Measurements from ENCODE around the gene CMPK2. TPM values are rescaled to one million over a fixed set of nuclear protein-coding genes. Genes with fewer than 3 reads are reported as not detected.
"Not testable (repeated sequence)": the region's sequence is repeated elsewhere in the genome, so short reads cannot be mapped to it uniquely, and the experiment has no call there.

Gene CMPK2
- total RNA-seq, 1 experiment from 2014 or later = 0.55 TPM

- no peak overlapping the region for H3K4me3 ChIP-seq
- DNase-seq (ENCODE audit: low read depth in 1 of 2, low spot score in 2 of 2) = no peak
- no peaks in the 10 kb centered on the region for H3K4me1 ChIP-seq (replicated peaks)
- no peak overlapping the region for H3K27ac ChIP-seq
- H3K27me3 ChIP-seq (replicated peaks) = no peaks in the 10 kb centered on the region
- H3K36me3 ChIP-seq = no peaks in the 10 kb centered on the region
- H3K9me3 ChIP-seq (replicated peaks) = no peaks in the 10 kb centered on the region
These were observed 6.7 kb upstream of the CMPK2 start for GRCh38 chr2:6872394-6872793.

- Histone ChIP-seq H3K27me3 (replicated peaks) (peaks cover 9% of the 10 kb centered on the region), H3K4me1 (replicated peaks) (peaks cover 13% of the 10 kb centered on the region), H3K4me3 (no peak overlapping the region), H3K36me3 (no peaks in the 10 kb centered on the region), H3K27ac (no peak overlapping the region), H3K9me3 (replicated peaks) (no peaks in the 10 kb centered on the region)
- no peak for DNase-seq (ENCODE audit: low read depth in 1 of 2, low spot score in 2 of 2)
These were observed 1.3 kb upstream of the CMPK2 start for GRCh38 chr2:6866982-6867381.

GRCh38 chr2:6866275-6866671 lies 566 bp upstream of the CMPK2 start:
- Histone ChIP-seq H3K9me3 (replicated peaks) (no peaks in the 10 kb centered on the region), H3K4me1 (replicated peaks) (peaks cover 13% of the 10 kb centered on the region), H3K36me3 (no peaks in the 10 kb centered on the region), H3K27me3 (replicated peaks) (peaks cover 9% of the 10 kb centered on the region), H3K27ac (no peak overlapping the region), H3K4me3 (peak overlapping the region; percentile 51)
- no peak for DNase-seq (ENCODE audit: low read depth in 1 of 2, low spot score in 2 of 2)

GRCh38 chr2:6864923-6865345 lies 773 bp downstream of the CMPK2 start:
- Histone ChIP-seq H3K4me3 (peak overlapping the region; percentile 51), H3K27me3 (replicated peaks) (peaks cover 9% of the 10 kb centered on the region), H3K9me3 (replicated peaks) (no peaks in the 10 kb centered on the region), H3K4me1 (replicated peaks) (peaks cover 13% of the 10 kb centered on the region), H3K27ac (no peak overlapping the region), H3K36me3 (no peaks in the 10 kb centered on the region)
- DNase-seq (ENCODE audit: low read depth in 1 of 2, low spot score in 2 of 2) = peak in 1 of 2 experiments; percentile 6

GRCh38 chr2:6864231-6864754 lies 1.4 kb downstream of the CMPK2 start:
- Histone ChIP-seq H3K27ac (no peak overlapping the region), H3K36me3 (no peaks in the 10 kb centered on the region), H3K27me3 (replicated peaks) (peaks cover 9% of the 10 kb centered on the region), H3K4me1 (replicated peaks) (peaks cover 13% of the 10 kb centered on the region), H3K4me3 (no peak overlapping the region), H3K9me3 (replicated peaks) (no peaks in the 10 kb centered on the region)
- no peak for DNase-seq (ENCODE audit: low read depth in 1 of 2, low spot score in 2 of 2)

- no peak overlapping the region for H3K4me3 ChIP-seq
- peaks cover 9% of the 10 kb centered on the region for H3K27me3 ChIP-seq (replicated peaks)
- H3K4me1 ChIP-seq (replicated peaks) = peaks cover 13% of the 10 kb centered on the region
- H3K9me3 ChIP-seq (replicated peaks) = no peaks in the 10 kb centered on the region
- no peak for DNase-seq (ENCODE audit: low read depth in 1 of 2, low spot score in 2 of 2)
- H3K36me3 ChIP-seq = no peaks in the 10 kb centered on the region
- no peak overlapping the region for H3K27ac ChIP-seq
These were observed 1.9 kb downstream of the CMPK2 start for GRCh38 chr2:6863792-6864191.

GRCh38 chr2:6860296-6860695 lies 5.4 kb downstream of the CMPK2 start:
- Histone ChIP-seq H3K27ac (no peak overlapping the region), H3K9me3 (replicated peaks) (no peaks in the 10 kb centered on the region), H3K36me3 (no peaks in the 10 kb centered on the region), H3K4me1 (replicated peaks) (peaks cover 4% of the 10 kb centered on the region), H3K27me3 (replicated peaks) (peaks cover 4% of the 10 kb centered on the region), H3K4me3 (no peak overlapping the region)
- no peak for DNase-seq (ENCODE audit: low read depth in 1 of 2, low spot score in 2 of 2)

GRCh38 chr2:6858466-6859027 lies 7.2 kb downstream of the CMPK2 start:
- not testable (repeated sequence) for H3K4me3 ChIP-seq; DNase-seq (ENCODE audit: low read depth in 1 of 2, low spot score in 2 of 2); H3K4me1 ChIP-seq (replicated peaks); H3K36me3 ChIP-seq; H3K27ac ChIP-seq; H3K9me3 ChIP-seq (replicated peaks); H3K27me3 ChIP-seq (replicated peaks)

GRCh38 chr2:6856548-6856920 lies 9.2 kb downstream of the CMPK2 start:
- Histone ChIP-seq H3K9me3 (replicated peaks) (no peaks in the 10 kb centered on the region), H3K27ac (no peak overlapping the region), H3K36me3 (no peaks in the 10 kb centered on the region), H3K27me3 (replicated peaks) (no peaks in the 10 kb centered on the region), H3K4me1 (replicated peaks) (no peaks in the 10 kb centered on the region), H3K4me3 (no peak overlapping the region)
- no peak for DNase-seq (ENCODE audit: low read depth in 1 of 2, low spot score in 2 of 2)

- Histone ChIP-seq H3K27me3 (replicated peaks) (no peaks in the 10 kb centered on the region), H3K9me3 (replicated peaks) (no peaks in the 10 kb centered on the region), H3K4me1 (replicated peaks) (no peaks in the 10 kb centered on the region), H3K4me3 (no peak overlapping the region), H3K36me3 (no peaks in the 10 kb centered on the region), H3K27ac (no peak overlapping the region)
- DNase-seq (ENCODE audit: low read depth in 1 of 2, low spot score in 2 of 2) = no peak
These were observed 9.7 kb downstream of the CMPK2 start for GRCh38 chr2:6855860-6856547.

- Histone ChIP-seq H3K9me3 (replicated peaks) (no peaks in the 10 kb centered on the region), H3K36me3 (no peaks in the 10 kb centered on the region), H3K4me1 (replicated peaks) (no peaks in the 10 kb centered on the region), H3K27me3 (replicated peaks) (no peaks in the 10 kb centered on the region), H3K4me3 (no peak overlapping the region), H3K27ac (no peak overlapping the region)
- no peak for DNase-seq (ENCODE audit: low read depth in 1 of 2, low spot score in 2 of 2)
These were observed 11.3 kb downstream of the CMPK2 start for GRCh38 chr2:6854416-6854815.

- H3K27me3 ChIP-seq (replicated peaks) = no peaks in the 10 kb centered on the region
- no peak for DNase-seq (ENCODE audit: low read depth in 1 of 2, low spot score in 2 of 2)
- H3K36me3 ChIP-seq = no peaks in the 10 kb centered on the region
- H3K4me1 ChIP-seq (replicated peaks) = no peaks in the 10 kb centered on the region
- H3K27ac ChIP-seq = no peak overlapping the region
- H3K9me3 ChIP-seq (replicated peaks) = no peaks in the 10 kb centered on the region
- H3K4me3 ChIP-seq = no peak overlapping the region
These were observed 13.5 kb downstream of the CMPK2 start for GRCh38 chr2:6852195-6852594.

- no peaks in the 10 kb centered on the region for H3K36me3 ChIP-seq
- DNase-seq (ENCODE audit: low read depth in 1 of 2, low spot score in 2 of 2) = no peak
- no peak overlapping the region for H3K4me3 ChIP-seq
These were observed 18.6 kb downstream of the CMPK2 start for GRCh38 chr2:6846967-6847681.

GRCh38 chr2:6846540-6846939 lies 19.2 kb downstream of the CMPK2 start:
- DNase-seq (ENCODE audit: low read depth in 1 of 2, low spot score in 2 of 2) = no peak

More at GRCh38 chr2:6846967-6847681, 18.6 kb downstream of the CMPK2 start:
- no peaks in the 10 kb centered on the region for H3K4me1 ChIP-seq (replicated peaks)
- no peaks in the 10 kb centered on the region for H3K27me3 ChIP-seq (replicated peaks)
- peaks cover 12% of the 10 kb centered on the region for H3K9me3 ChIP-seq (replicated peaks)
- no peak overlapping the region for H3K27ac ChIP-seq

More at GRCh38 chr2:6846540-6846939, 19.2 kb downstream of the CMPK2 start:
- H3K9me3 ChIP-seq (replicated peaks) = peaks cover 12% of the 10 kb centered on the region
- no peak overlapping the region for H3K4me3 ChIP-seq
- no peaks in the 10 kb centered on the region for H3K36me3 ChIP-seq
- H3K27me3 ChIP-seq (replicated peaks) = no peaks in the 10 kb centered on the region
- H3K27ac ChIP-seq = no peak overlapping the region
- no peaks in the 10 kb centered on the region for H3K4me1 ChIP-seq (replicated peaks)
